ENCODE results near the gene CXCR3.
"Not testable (repeated sequence)": the region's sequence is repeated elsewhere in the genome, so short reads cannot be mapped to it uniquely, and the experiment has no call there.

The CXCR3 gene

DNA sequence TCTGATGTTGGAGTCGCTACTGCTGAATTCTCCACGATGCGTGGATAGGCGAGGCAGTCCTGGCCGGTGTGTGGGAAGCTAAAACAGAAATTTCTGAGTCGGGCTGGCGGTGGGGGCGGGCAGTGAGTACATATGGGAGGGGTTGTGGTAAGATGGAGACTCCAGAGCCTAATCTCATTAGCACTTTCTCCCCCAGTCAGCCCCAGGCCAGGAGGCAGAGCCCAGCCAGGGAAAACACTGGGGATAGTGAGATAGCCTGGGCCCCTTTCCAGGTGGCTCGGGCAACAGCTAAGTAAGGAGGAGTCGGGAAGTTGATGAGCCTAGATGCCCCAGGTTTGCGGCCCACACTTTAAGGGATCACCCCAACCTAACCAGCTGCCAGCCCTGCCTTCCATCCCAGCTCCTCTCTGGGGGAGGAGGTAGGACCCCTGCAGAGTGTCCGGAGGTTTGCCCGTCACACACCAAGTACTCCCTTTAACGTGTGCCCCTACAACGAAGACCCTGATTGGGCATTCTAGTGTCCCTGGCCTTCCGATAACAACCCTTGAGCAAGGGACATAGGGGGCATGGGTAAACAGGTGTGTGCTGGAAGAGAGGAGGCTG, 46.7 kb upstream of the CXCR3 start:
- no peak overlapping the region for H3K9ac ChIP-seq (ENCODE audit: low read length)
- no peak for DNase-seq
- WGBS (ENCODE audit: extremely low coverage, insufficient coverage, insufficient read length) = no CpG with 5 or more reads among the region's 16 CpGs
- H4K12ac ChIP-seq (ENCODE audit: low read depth, low read length) = no peak overlapping the region
- H3K23ac ChIP-seq (ENCODE audit: low read length) = no peak overlapping the region
- H2BK5ac ChIP-seq (ENCODE audit: low read depth, low read length, poor library complexity) = no peak overlapping the region
- no peak overlapping the region for H3K4ac ChIP-seq (ENCODE audit: low read depth, low read length)
- no peak overlapping the region for H2AK5ac ChIP-seq (ENCODE audit: low read length)
- no peak overlapping the region for H2AFZ ChIP-seq (ENCODE audit: insufficient read depth, low read length, poor library complexity)
- H3K4me1 ChIP-seq (ENCODE audit: control insufficient read depth in 1 of 2, insufficient read depth in 2 of 2, low read length in 2 of 2) = no peaks in the 10 kb centered on the region
- no peak overlapping the region for H3K14ac ChIP-seq (ENCODE audit: low read length)
- H3K27me3 ChIP-seq (ENCODE audit: insufficient read depth, low read length) = no peaks in the 10 kb centered on the region
- H3K4me3 ChIP-seq (ENCODE audit: low read depth, low read length) = no peak overlapping the region
- no peaks in the 10 kb centered on the region for H3K79me1 ChIP-seq (ENCODE audit: low read length)
- no peak overlapping the region for H4K91ac ChIP-seq (ENCODE audit: low read depth, low read length)
- peaks cover 2% of the 10 kb centered on the region for H3K9me3 ChIP-seq (ENCODE audit: insufficient read depth, low read depth, low read length)
- H3K79me2 ChIP-seq (ENCODE audit: control insufficient read depth, insufficient read depth, low read length, poor library complexity) = no peaks in the 10 kb centered on the region
- H3K18ac ChIP-seq (ENCODE audit: low read length) = no peak overlapping the region
- H4K8ac ChIP-seq (ENCODE audit: low read depth, low read length) = no peak overlapping the region
- no peak overlapping the region for H2BK12ac ChIP-seq (ENCODE audit: low read length)
- no peaks in the 10 kb centered on the region for H3K36me3 ChIP-seq (ENCODE audit: control insufficient read depth in 1 of 2, insufficient read depth in 2 of 2, low read length in 2 of 2)
- no peak overlapping the region for H3K4me2 ChIP-seq (ENCODE audit: low read length)
- no peak overlapping the region for H3K27ac ChIP-seq (ENCODE audit: low read depth, low read length)
- H2BK120ac ChIP-seq (ENCODE audit: insufficient read depth, low read length, poor library complexity) = no peak overlapping the region

DNA sequence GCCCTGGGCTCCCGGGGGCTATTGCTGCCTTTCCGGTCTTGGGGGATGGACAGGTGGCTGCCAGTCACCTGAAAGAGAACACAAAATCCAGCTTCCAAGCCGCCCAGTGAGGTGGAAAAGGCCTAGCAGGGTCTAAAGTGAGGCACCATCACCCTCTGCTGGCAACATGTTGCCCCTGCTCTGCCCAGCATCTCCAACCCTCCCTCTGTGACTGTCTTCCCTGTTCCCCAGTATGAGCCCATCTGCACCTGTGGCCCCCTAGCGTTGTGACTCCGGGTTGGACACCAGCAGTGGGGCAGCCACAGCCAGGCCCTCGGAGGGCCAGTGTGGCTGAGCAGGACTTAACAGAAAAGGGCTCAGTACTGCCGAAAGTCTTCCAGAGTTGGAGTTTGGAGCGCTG, 45.9 kb upstream of the CXCR3 start:
- H3K79me1 ChIP-seq (ENCODE audit: low read length); H2BK12ac ChIP-seq (ENCODE audit: low read length); H3K4me1 ChIP-seq (ENCODE audit: control insufficient read depth in 1 of 2, insufficient read depth in 2 of 2, low read length in 2 of 2); H3K23ac ChIP-seq (ENCODE audit: low read length); H3K4me3 ChIP-seq (ENCODE audit: low read depth, low read length); H2BK120ac ChIP-seq (ENCODE audit: insufficient read depth, low read length, poor library complexity); H2AK5ac ChIP-seq (ENCODE audit: low read length); H2AFZ ChIP-seq (ENCODE audit: insufficient read depth, low read length, poor library complexity); H2BK5ac ChIP-seq (ENCODE audit: low read depth, low read length, poor library complexity); H3K27me3 ChIP-seq (ENCODE audit: insufficient read depth, low read length); H4K91ac ChIP-seq (ENCODE audit: low read depth, low read length); H3K36me3 ChIP-seq (ENCODE audit: control insufficient read depth in 1 of 2, insufficient read depth in 2 of 2, low read length in 2 of 2); H3K14ac ChIP-seq (ENCODE audit: low read length); DNase-seq; H3K18ac ChIP-seq (ENCODE audit: low read length); H4K8ac ChIP-seq (ENCODE audit: low read depth, low read length); H3K4ac ChIP-seq (ENCODE audit: low read depth, low read length); H3K4me2 ChIP-seq (ENCODE audit: low read length); H3K9me3 ChIP-seq (ENCODE audit: insufficient read depth, low read depth, low read length); H3K79me2 ChIP-seq (ENCODE audit: control insufficient read depth, insufficient read depth, low read length, poor library complexity); H4K12ac ChIP-seq (ENCODE audit: low read depth, low read length); H3K27ac ChIP-seq (ENCODE audit: low read depth, low read length); H3K9ac ChIP-seq (ENCODE audit: low read length): not testable (repeated sequence)
- no CpG with 5 or more reads among the region's 8 CpGs for WGBS (ENCODE audit: extremely low coverage, insufficient coverage, insufficient read length)

DNA sequence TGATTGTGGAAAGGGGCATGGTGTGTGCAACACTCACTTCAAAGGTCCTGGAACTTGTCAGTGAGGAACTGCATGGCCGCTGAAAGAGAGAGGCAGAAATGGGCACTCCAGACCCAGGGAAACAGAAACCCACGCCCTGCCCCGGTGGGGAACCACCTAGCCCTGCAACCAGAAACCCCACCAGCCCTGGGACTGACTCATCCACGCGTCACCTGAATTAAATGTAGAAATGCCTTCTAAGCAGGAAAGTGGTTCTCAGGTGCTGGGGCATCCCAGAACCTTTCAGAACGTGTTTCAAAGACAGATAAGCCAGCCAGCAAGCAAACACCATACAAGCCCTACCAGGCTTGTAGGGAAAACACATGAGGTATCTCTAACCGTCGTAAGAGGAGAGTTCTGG, 44.9 kb upstream of the CXCR3 start:
- H2AK5ac ChIP-seq (ENCODE audit: low read length); H2BK120ac ChIP-seq (ENCODE audit: insufficient read depth, low read length, poor library complexity); H4K91ac ChIP-seq (ENCODE audit: low read depth, low read length); H2BK12ac ChIP-seq (ENCODE audit: low read length); H4K8ac ChIP-seq (ENCODE audit: low read depth, low read length); H3K27ac ChIP-seq (ENCODE audit: low read depth, low read length); H3K79me2 ChIP-seq (ENCODE audit: control insufficient read depth, insufficient read depth, low read length, poor library complexity); H3K9ac ChIP-seq (ENCODE audit: low read length); H2AFZ ChIP-seq (ENCODE audit: insufficient read depth, low read length, poor library complexity); H3K9me3 ChIP-seq (ENCODE audit: insufficient read depth, low read depth, low read length); H3K23ac ChIP-seq (ENCODE audit: low read length); H2BK5ac ChIP-seq (ENCODE audit: low read depth, low read length, poor library complexity); H3K4me3 ChIP-seq (ENCODE audit: low read depth, low read length); H3K79me1 ChIP-seq (ENCODE audit: low read length); H4K12ac ChIP-seq (ENCODE audit: low read depth, low read length); H3K18ac ChIP-seq (ENCODE audit: low read length); H3K36me3 ChIP-seq (ENCODE audit: control insufficient read depth in 1 of 2, insufficient read depth in 2 of 2, low read length in 2 of 2); DNase-seq; H3K14ac ChIP-seq (ENCODE audit: low read length); H3K4me1 ChIP-seq (ENCODE audit: control insufficient read depth in 1 of 2, insufficient read depth in 2 of 2, low read length in 2 of 2); H3K27me3 ChIP-seq (ENCODE audit: insufficient read depth, low read length); H3K4me2 ChIP-seq (ENCODE audit: low read length); H3K4ac ChIP-seq (ENCODE audit: low read depth, low read length): not testable (repeated sequence)
- no CpG with 5 or more reads among the region's 8 CpGs for WGBS (ENCODE audit: extremely low coverage, insufficient coverage, insufficient read length)

DNA sequence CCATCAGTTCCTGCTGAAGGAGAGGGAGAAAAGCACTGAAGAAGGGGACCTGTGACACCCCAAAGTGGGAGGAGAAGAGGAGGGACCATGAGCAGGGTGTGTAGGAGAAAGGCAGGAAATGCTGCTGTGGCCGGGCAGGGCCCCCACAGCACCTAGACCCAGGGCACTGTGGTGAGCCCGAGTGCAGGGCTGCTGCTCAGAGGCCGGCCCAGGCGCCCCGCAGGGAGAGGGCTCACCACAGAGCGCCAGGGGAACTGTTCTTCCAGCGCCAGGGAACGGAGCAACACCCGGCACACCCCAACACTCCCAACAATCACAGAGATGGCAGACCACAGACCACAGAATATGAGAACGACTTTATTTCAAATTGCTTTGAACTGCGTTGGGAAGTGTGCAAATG, 44.3 kb upstream of the CXCR3 start:
- H3K27ac ChIP-seq (ENCODE audit: low read depth, low read length); H3K27me3 ChIP-seq (ENCODE audit: insufficient read depth, low read length); H2AK5ac ChIP-seq (ENCODE audit: low read length); H2AFZ ChIP-seq (ENCODE audit: insufficient read depth, low read length, poor library complexity); H3K9ac ChIP-seq (ENCODE audit: low read length); H4K91ac ChIP-seq (ENCODE audit: low read depth, low read length); DNase-seq; H3K4me3 ChIP-seq (ENCODE audit: low read depth, low read length); H3K9me3 ChIP-seq (ENCODE audit: insufficient read depth, low read depth, low read length); H3K4me2 ChIP-seq (ENCODE audit: low read length); H3K36me3 ChIP-seq (ENCODE audit: control insufficient read depth in 1 of 2, insufficient read depth in 2 of 2, low read length in 2 of 2); H2BK12ac ChIP-seq (ENCODE audit: low read length); H3K79me1 ChIP-seq (ENCODE audit: low read length); H3K23ac ChIP-seq (ENCODE audit: low read length); H3K4ac ChIP-seq (ENCODE audit: low read depth, low read length); H2BK5ac ChIP-seq (ENCODE audit: low read depth, low read length, poor library complexity); H4K12ac ChIP-seq (ENCODE audit: low read depth, low read length); H3K18ac ChIP-seq (ENCODE audit: low read length); H3K14ac ChIP-seq (ENCODE audit: low read length); H3K4me1 ChIP-seq (ENCODE audit: control insufficient read depth in 1 of 2, insufficient read depth in 2 of 2, low read length in 2 of 2); H3K79me2 ChIP-seq (ENCODE audit: control insufficient read depth, insufficient read depth, low read length, poor library complexity); H2BK120ac ChIP-seq (ENCODE audit: insufficient read depth, low read length, poor library complexity); H4K8ac ChIP-seq (ENCODE audit: low read depth, low read length): not testable (repeated sequence)
- no CpG with 5 or more reads among the region's 11 CpGs for WGBS (ENCODE audit: extremely low coverage, insufficient coverage, insufficient read length)
